PC-9 (cell line): Measurements from ENCODE around the gene SETMAR. TPM values are rescaled to one million over a fixed set of nuclear protein-coding genes. Genes with fewer than 3 reads are reported as not detected.

Source experiments
- BruUV-seq: library from RNA; stranded (reverse); fragments of 400-500 nt; replicated peaks from 2 replicates; lab custom pipeline; 2021; lab: Mats Ljungman, UMichigan
- CTCF ChIA-PET: fragments of 300-600 bp; sonication (Branson Sonifier 250); formaldehyde crosslinking; loops from one replicate; lab custom pipeline; 2022; ENCODE audit warnings: antibody characterized with exemption; lab: Charles Lee
- POLR2A ChIA-PET: fragments of 300-600 bp; sonication (Branson Sonifier 250); formaldehyde crosslinking; loops from one replicate; lab custom pipeline; 2022; ENCODE audit warnings: antibody characterized with exemption; ENCODE audit not compliant: unreplicated experiment; lab: Charles Lee
- DNase-seq, 2 experiments: peaks; one replicate each; pipeline versions ENCODE4 v3.0.0 to v3.0.0-alpha.2; 2015 to 2022; ENCODE audit warnings: mixed read lengths in 1 of 2
- H2AFZ ChIP-seq: fragments of 200-600 bp; sonication (generic); 2 replicates; pipeline ENCODE4 v1.8.1; 2017; ENCODE audit warnings: antibody characterized with exemption
- H3F3A ChIP-seq: fragments of 200-600 bp; sonication (generic); 2 replicates; pipeline ENCODE4 v1.8.1; 2017; ENCODE audit warnings: antibody characterized with exemption, mild to moderate bottlenecking, low read depth; ENCODE audit not compliant: insufficient read depth
- H3K27ac ChIP-seq: fragments of 200-600 bp; sonication (generic); 2 replicates; pipeline ENCODE4 v1.6.1; 2016; ENCODE audit warnings: mixed run types
- H3K27me3 ChIP-seq: fragments of 200-600 bp; sonication (generic); 2 replicates; pipeline ENCODE4 v1.6.1; 2016; ENCODE audit warnings: low read depth, mixed run types; ENCODE audit not compliant: insufficient read depth
- H3K36me3 ChIP-seq: fragments of 200-600 bp; sonication (generic); 2 replicates; pipeline ENCODE4 v1.6.1; 2016; ENCODE audit warnings: low read depth, mixed run types
- H3K4me1 ChIP-seq: fragments of 200-600 bp; sonication (generic); replicated peaks from 2 replicates; pipeline ENCODE4 v1.6.1; 2016; ENCODE audit warnings: mixed run types; ENCODE audit not compliant: insufficient read depth
- H3K4me2 ChIP-seq: fragments of 200-600 bp; sonication (generic); 2 replicates; pipeline ENCODE4 v1.6.1; 2017; ENCODE audit warnings: mixed run types
- H3K4me3 ChIP-seq: fragments of 200-600 bp; sonication (generic); 2 replicates; pipeline ENCODE4 v1.6.1; 2016; ENCODE audit warnings: mixed run types
- H3K79me2 ChIP-seq: fragments of 200-600 bp; sonication (generic); 2 replicates; pipeline ENCODE4 v1.6.1; 2017; ENCODE audit warnings: low read depth, mixed run types
- H3K9me2 ChIP-seq: fragments of 200-600 bp; sonication (generic); 2 replicates; pipeline ENCODE4 v1.8.1; 2017; ENCODE audit warnings: mild to moderate bottlenecking; ENCODE audit not compliant: insufficient read depth
- H3K9me3 ChIP-seq: fragments of 200-600 bp; sonication (generic); 2 replicates; pipeline ENCODE4 v1.8.1; 2016; ENCODE audit warnings: low read depth; ENCODE audit not compliant: insufficient read depth
- H4K20me1 ChIP-seq: fragments of 200-600 bp; sonication (generic); 2 replicates; pipeline ENCODE4 v1.8.1; 2017; ENCODE audit not compliant: insufficient read depth
- CTCF ChIP-seq: fragments of 200-600 bp; sonication (generic); conservative IDR thresholded peaks from 2 replicates; pipeline ENCODE4 v1.6.1; 2017; ENCODE audit warnings: mixed run types, antibody characterized with exemption, mild to moderate bottlenecking, moderate library complexity
- EZH2 ChIP-seq: fragments of 200-600 bp; sonication (generic); IDR thresholded peaks from 2 replicates; pipeline ENCODE4 v1.8.0; 2017; ENCODE audit warnings: antibody characterized with exemption, low read depth
- intact Hi-C: fragments of 100-400 bp; cut with micrococcal nuclease; formaldehyde crosslinking; loops from one replicate; pipeline ENCODE4 v1.10.0; 2022; ENCODE audit not compliant: unreplicated experiment
- total RNA-seq: library from RNA; stranded (reverse); gene quantifications from 2 replicates; pipeline ENCODE4 v1.2.3, GENCODE V29; 2021

SETMAR gene
- total RNA-seq, 1 experiment from 2014 or later, result 7.6 TPM

DNA sequence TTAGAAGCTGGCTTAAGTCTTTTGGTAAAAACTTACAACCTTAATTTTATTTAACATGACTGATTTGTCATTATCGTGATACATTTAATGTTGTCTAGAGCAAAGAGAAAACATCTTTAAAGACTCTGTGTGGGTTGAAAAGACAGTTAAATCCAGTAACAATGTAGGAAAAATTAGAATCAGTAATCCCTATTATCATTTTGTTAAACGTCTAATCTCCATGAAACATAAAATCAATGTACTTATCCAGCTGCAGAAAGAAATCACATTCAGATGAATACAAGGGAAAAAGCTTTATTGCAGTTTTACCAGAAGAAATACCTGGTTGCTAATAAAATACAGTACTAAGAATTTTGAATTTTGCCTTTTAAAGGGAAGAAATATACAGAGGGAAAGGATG, 21.2 kb upstream of the SETMAR start:
- no peaks in the 10 kb centered on the region for H3K4me1 ChIP-seq
- no peak for DNase-seq
- BruUV-seq, result no TSS peak
- no peaks in the 10 kb centered on the region for H3F3A ChIP-seq
- no peaks in the 10 kb centered on the region for H3K27me3 ChIP-seq
- POLR2A ChIA-PET, result no interaction called here
- no peak overlapping the region for H3K4me3 ChIP-seq
- H4K20me1 ChIP-seq, result no peaks in the 10 kb centered on the region
- H3K36me3 ChIP-seq, result no peaks in the 10 kb centered on the region
- intact Hi-C loops, result no loop called here
- H3K27ac ChIP-seq, result no peak overlapping the region
- no peak overlapping the region for H3K4me2 ChIP-seq
- CTCF ChIA-PET, result no interaction called here
- TF ChIP-seq CTCF (no peak), EZH2 (no peak)
- no peak overlapping the region for H2AFZ ChIP-seq
- H3K9me3 ChIP-seq, result no peaks in the 10 kb centered on the region
- H3K79me2 ChIP-seq, result no peaks in the 10 kb centered on the region
- H3K9me2 ChIP-seq, result no peaks in the 10 kb centered on the region

DNA sequence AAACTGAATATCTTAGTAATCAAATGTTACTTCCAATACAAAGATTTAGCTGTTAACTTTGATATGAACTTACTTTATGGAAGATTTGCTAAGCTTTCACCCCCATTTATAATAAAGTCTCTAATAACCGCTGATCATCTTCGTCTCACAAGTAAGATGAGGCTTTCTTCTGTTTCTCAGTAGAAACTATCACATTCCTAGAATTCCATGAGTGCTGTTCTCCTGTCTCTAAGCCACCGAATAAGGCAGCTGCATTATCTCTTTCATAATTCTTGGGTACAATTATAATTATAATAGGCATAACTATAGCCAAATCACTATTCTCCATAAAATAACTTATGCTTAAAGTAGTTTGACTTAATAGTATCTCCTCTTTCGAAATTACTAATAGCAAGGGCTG, 18.3 kb upstream of the SETMAR start:
- no peaks in the 10 kb centered on the region for H3K9me3 ChIP-seq
- H3K4me3 ChIP-seq, result no peak overlapping the region
- no peaks in the 10 kb centered on the region for H3K79me2 ChIP-seq
- BruUV-seq, result no TSS peak
- H3K9me2 ChIP-seq, result no peaks in the 10 kb centered on the region
- no peak overlapping the region for H3K4me2 ChIP-seq
- no peaks in the 10 kb centered on the region for H3K27me3 ChIP-seq
- TF ChIP-seq CTCF, result no peak
- no peak for TF ChIP-seq EZH2
- no peak for DNase-seq
- intact Hi-C loops, result no loop called here
- no peaks in the 10 kb centered on the region for H3K36me3 ChIP-seq
- POLR2A ChIA-PET, result no interaction called here
- CTCF ChIA-PET, result interaction anchor here (0.7 kb wide), 1 partner anchor 676 kb away, joined by 4 read pairs; no protein-coding TSS in a partner anchor
- H3K4me1 ChIP-seq, result no peaks in the 10 kb centered on the region
- H2AFZ ChIP-seq, result no peak overlapping the region
- H3F3A ChIP-seq, result no peaks in the 10 kb centered on the region
- H3K27ac ChIP-seq, result no peak overlapping the region
- no peaks in the 10 kb centered on the region for H4K20me1 ChIP-seq

GRCh38 chr3:4289044-4289443, 14.1 kb upstream of the SETMAR start:
- BruUV-seq, result no TSS peak
- POLR2A ChIA-PET, result no interaction called here
- CTCF ChIA-PET, result interaction anchor here (1.2 kb wide), 1 partner anchor 1089 kb away, joined by 4 read pairs; no protein-coding TSS in a partner anchor

More at GRCh38 chr3:4289044-4289443, 14.1 kb upstream of the SETMAR start:
- no peaks in the 10 kb centered on the region for H3K9me2 ChIP-seq
- H3K79me2 ChIP-seq, result no peaks in the 10 kb centered on the region
- H3K27me3 ChIP-seq, result no peaks in the 10 kb centered on the region
- intact Hi-C loops, result no loop called here
- H3K27ac ChIP-seq, result no peak overlapping the region
- no peak for TF ChIP-seq CTCF
- no peak overlapping the region for H3K4me2 ChIP-seq
- no peak for DNase-seq
- no peaks in the 10 kb centered on the region for H4K20me1 ChIP-seq
- H3K9me3 ChIP-seq, result no peaks in the 10 kb centered on the region
- H2AFZ ChIP-seq, result no peak overlapping the region
- H3K4me1 ChIP-seq, result no peaks in the 10 kb centered on the region
- H3K36me3 ChIP-seq, result no peaks in the 10 kb centered on the region
- no peak overlapping the region for H3K4me3 ChIP-seq
- no peaks in the 10 kb centered on the region for H3F3A ChIP-seq
